Measurements from ENCODE around the gene PLCB4. TPM values are rescaled to one million over a fixed set of nuclear protein-coding genes. Genes with fewer than 3 reads are reported as not detected.
"Not testable (repeated sequence)": the region's sequence is repeated elsewhere in the genome, so short reads cannot be mapped to it uniquely, and the experiment has no call there.

Gene PLCB4
- total RNA-seq, 2 experiments from 2014 or later = not detected

GRCh38 chr20:9385345-9386310 is 316.7 kb downstream of the PLCB4 start:
- POLR2A ChIA-PET, CTCF ChIA-PET: not testable (repeated sequence)

- CTCF ChIA-PET = no interaction called here
- POLR2A ChIA-PET = no interaction called here
Measured at GRCh38 chr20:9388160-9388812, 319.4 kb downstream of the PLCB4 start.

- CTCF ChIA-PET = no interaction called here
- POLR2A ChIA-PET = no interaction called here
Measured at GRCh38 chr20:9388813-9389161, 319.9 kb downstream of the PLCB4 start.

GRCh38 chr20:9389346-9389745 is 320.5 kb downstream of the PLCB4 start:
- POLR2A ChIA-PET = no interaction called here

GRCh38 chr20:9390441-9390840 is 321.6 kb downstream of the PLCB4 start:
- ChIA-PET POLR2A (no interaction called here), CTCF (no interaction called here)

More at GRCh38 chr20:9389346-9389745, 320.5 kb downstream of the PLCB4 start:
- CTCF ChIA-PET = no interaction called here

GRCh38 chr20:9392892-9393857 is 324.3 kb downstream of the PLCB4 start:
- ChIA-PET POLR2A (no interaction called here), CTCF (no interaction called here)

GRCh38 chr20:9395971-9396370 is 327.1 kb downstream of the PLCB4 start:
- ChIA-PET CTCF (no interaction called here), POLR2A (no interaction called here)

GRCh38 chr20:9397928-9398327 is 329.0 kb downstream of the PLCB4 start:
- POLR2A ChIA-PET = no interaction called here
- CTCF ChIA-PET = no interaction called here

- CTCF ChIA-PET = no interaction called here
- POLR2A ChIA-PET = no interaction called here
Measured at GRCh38 chr20:9398882-9399281, 330.0 kb downstream of the PLCB4 start.

- ChIA-PET POLR2A (no interaction called here), CTCF (no interaction called here)
Measured at GRCh38 chr20:9399322-9399721, 330.4 kb downstream of the PLCB4 start.

- ChIA-PET CTCF (no interaction called here), POLR2A (no interaction called here)
Measured at GRCh38 chr20:9400171-9401025, 331.5 kb downstream of the PLCB4 start.

GRCh38 chr20:9401371-9401770 is 332.5 kb downstream of the PLCB4 start:
- POLR2A ChIA-PET = no interaction called here
- CTCF ChIA-PET = no interaction called here

GRCh38 chr20:9402141-9402540 is 333.3 kb downstream of the PLCB4 start:
- CTCF ChIA-PET = no interaction called here

GRCh38 chr20:9402546-9402945 is 333.7 kb downstream of the PLCB4 start:
- POLR2A ChIA-PET = no interaction called here
- CTCF ChIA-PET = no interaction called here

More at GRCh38 chr20:9402141-9402540, 333.3 kb downstream of the PLCB4 start:
- POLR2A ChIA-PET = no interaction called here

GRCh38 chr20:9403448-9403847 is 334.6 kb downstream of the PLCB4 start:
- POLR2A ChIA-PET = no interaction called here
- CTCF ChIA-PET = no interaction called here

GRCh38 chr20:9407805-9408421 is 339.0 kb downstream of the PLCB4 start:
- ChIA-PET CTCF (interaction anchor here (0.6 to 1.5 kb wide), 4 partner anchors 200 to 682 kb away, joined by 3 to 10 read pairs (median 4); no protein-coding TSS in a partner anchor), POLR2A (no interaction called here)

- POLR2A ChIA-PET = no interaction called here
- CTCF ChIA-PET = interaction anchor here (0.6 to 1.5 kb wide), 4 partner anchors 199 to 682 kb away, joined by 3 to 10 read pairs (median 4); no protein-coding TSS in a partner anchor
Measured at GRCh38 chr20:9408422-9409300, 339.8 kb downstream of the PLCB4 start.

GRCh38 chr20:9409352-9409751 is 340.5 kb downstream of the PLCB4 start:
- CTCF ChIA-PET = no interaction called here

More at GRCh38 chr20:9409352-9409751, 340.5 kb downstream of the PLCB4 start:
- POLR2A ChIA-PET = no interaction called here

All from activated CD8-positive, alpha-beta memory T cell treated with anti-CD3 and anti-CD28 coated beads for 36 hours (primary cell).